ENCODE results near the gene EMC6.

The EMC6 gene

GRCh38 chr17:3668279-3669084 lies at the start of gene EMC6, which contains the start of gene TAX1BP3:
EMC6 (plus strand) TSS chr17:3668812; CDS start chr17:3669147, 335 bp downstream.
TAX1BP3 (minus strand) TSS chr17:3668578; CDS start chr17:3668526, 52 bp downstream.
- DNase-seq (ENCODE audit: low read depth), result peak; percentile 95

GRCh38 chr17:3621146-3621720 lies 47.4 kb upstream of the EMC6 start:
- no peak for DNase-seq (ENCODE audit: low read depth)

GRCh38 chr17:3622977-3623594 lies 45.5 kb upstream of the EMC6 start:
- no peak for DNase-seq (ENCODE audit: low read depth)

- no peak for DNase-seq (ENCODE audit: low read depth)
Observed at GRCh38 chr17:3626831-3627768, 41.5 kb upstream of the EMC6 start.

GRCh38 chr17:3627769-3628167 lies 40.8 kb upstream of the EMC6 start:
- DNase-seq (ENCODE audit: low read depth), result no peak

GRCh38 chr17:3630781-3631180 lies 37.8 kb upstream of the EMC6 start:
- DNase-seq (ENCODE audit: low read depth), result no peak

- DNase-seq (ENCODE audit: low read depth), result no peak
Observed at GRCh38 chr17:3632287-3632686, 36.3 kb upstream of the EMC6 start.

- no peak for DNase-seq (ENCODE audit: low read depth)
Observed at GRCh38 chr17:3635474-3636153, 33.0 kb upstream of the EMC6 start.

- DNase-seq (ENCODE audit: low read depth), result peak; percentile 93
Observed at GRCh38 chr17:3636154-3636907, 32.3 kb upstream of the EMC6 start, which contains the start of the genes CTNS and SHPK. CTNS (plus strand) TSS chr17:3636760; CDS start chr17:3640207, 3,447 bp downstream. SHPK (minus strand) TSS chr17:3636250; CDS start chr17:3636219, 31 bp downstream.

GRCh38 chr17:3636908-3637373 lies 31.7 kb upstream of the EMC6 start:
- DNase-seq (ENCODE audit: low read depth), result no peak

- DNase-seq (ENCODE audit: low read depth), result no peak
Observed at GRCh38 chr17:3639981-3640596, 28.5 kb upstream of the EMC6 start.

- DNase-seq (ENCODE audit: low read depth), result no peak
Observed at GRCh38 chr17:3641014-3641413, 27.6 kb upstream of the EMC6 start.

- no peak for DNase-seq (ENCODE audit: low read depth)
Observed at GRCh38 chr17:3641717-3642486, 26.7 kb upstream of the EMC6 start.

- DNase-seq (ENCODE audit: low read depth), result no peak
Observed at GRCh38 chr17:3643889-3644349, 24.7 kb upstream of the EMC6 start.

GRCh38 chr17:3645310-3645709 lies 23.3 kb upstream of the EMC6 start:
- no peak for DNase-seq (ENCODE audit: low read depth)

- DNase-seq (ENCODE audit: low read depth), result no peak
Observed at GRCh38 chr17:3647251-3647650, 21.4 kb upstream of the EMC6 start.

- peak; percentile 43 for DNase-seq (ENCODE audit: low read depth)
Observed at GRCh38 chr17:3647769-3648555, 20.6 kb upstream of the EMC6 start.

- no peak for DNase-seq (ENCODE audit: low read depth)
Observed at GRCh38 chr17:3655766-3656165, 12.8 kb upstream of the EMC6 start.
